HG03175 (cell line): ENCODE measurements around the gene MOCS2.

Source experiments
- ATAC-seq: cut with Tn5 transposase; IDR thresholded peaks from one replicate; pipeline ENCODE4 v1.9.1; 2021; ENCODE audit warnings: mild to moderate bottlenecking, moderate library complexity; ENCODE audit not compliant: unreplicated experiment

Gene MOCS2

DNA sequence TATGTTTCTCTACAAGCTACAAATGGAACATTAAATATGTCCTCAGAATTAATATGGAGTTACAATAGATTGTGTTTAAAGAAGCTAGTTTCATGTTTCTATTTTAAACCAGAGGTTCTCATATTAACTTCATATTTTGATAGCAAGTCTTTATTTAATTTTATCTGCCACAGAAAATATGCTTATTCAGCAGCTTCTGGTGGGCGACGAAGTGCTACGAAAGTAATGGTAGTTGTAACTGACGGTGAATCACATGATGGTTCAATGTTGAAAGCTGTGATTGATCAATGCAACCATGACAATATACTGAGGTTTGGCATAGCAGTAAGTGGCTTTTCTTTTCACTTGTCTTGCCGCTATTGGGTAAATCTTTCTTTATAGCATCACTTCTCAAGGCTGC lies 54.2 kb downstream of the MOCS2 start:
- ATAC-seq, result no peak

DNA sequence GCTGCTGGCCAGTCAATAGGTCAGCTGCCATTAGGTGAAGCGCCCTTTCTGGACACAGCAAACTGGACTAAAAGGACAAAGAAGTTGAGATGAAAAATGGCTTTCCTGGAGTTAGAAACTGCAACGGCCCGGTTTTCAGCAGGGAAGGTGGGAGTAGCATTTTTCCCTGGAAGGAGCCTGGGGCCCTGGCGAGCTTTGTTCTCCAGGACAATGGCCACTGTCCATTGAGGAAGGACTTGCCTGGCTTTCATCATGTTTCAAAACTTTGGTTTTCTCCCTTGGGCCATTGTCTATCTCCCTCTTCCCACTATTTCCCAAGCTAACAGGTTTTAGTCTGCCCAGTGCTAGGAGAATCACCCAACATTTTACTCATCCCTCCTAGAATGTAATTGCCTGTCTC lies 56.2 kb downstream of the MOCS2 start:
- no peak for ATAC-seq

DNA sequence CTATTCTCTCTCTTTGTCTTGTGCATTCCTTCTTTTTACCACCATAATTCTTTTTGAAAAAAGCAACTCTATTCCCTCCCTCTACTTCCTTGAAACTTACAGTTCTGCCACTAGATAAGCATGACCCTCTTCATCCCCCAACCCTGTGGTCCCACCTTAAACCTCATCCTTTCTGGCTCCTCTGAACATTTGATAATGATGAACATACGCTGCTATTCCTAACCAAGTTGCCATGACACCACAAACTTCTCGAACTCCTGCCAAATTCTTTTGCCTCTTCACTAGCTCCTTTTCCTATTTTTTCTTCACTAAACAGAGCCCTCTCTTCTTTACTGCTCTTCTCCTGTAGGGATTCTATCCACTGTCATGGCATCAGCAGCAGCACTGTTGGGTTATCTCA lies 57.1 kb downstream of the MOCS2 start:
- no peak for ATAC-seq

DNA sequence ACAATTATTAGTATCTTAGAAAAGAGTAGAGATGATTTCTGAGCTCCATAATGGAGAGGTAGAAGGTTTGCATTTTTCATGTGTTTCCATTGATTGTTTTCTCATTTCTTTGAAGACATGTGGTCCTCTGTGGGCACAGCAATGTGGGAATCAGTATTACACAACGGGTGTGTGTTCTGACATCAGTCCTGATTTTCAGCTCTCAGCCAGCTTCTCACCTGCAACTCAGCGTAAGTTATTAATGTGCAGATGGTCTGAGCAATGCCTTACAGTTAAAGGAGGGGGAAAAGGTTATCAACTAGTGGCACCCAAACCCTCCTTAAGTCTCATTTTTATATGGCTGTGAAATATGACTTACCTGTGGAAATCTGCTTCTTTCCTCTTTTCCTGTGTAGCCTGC lies 61.3 kb downstream of the MOCS2 start:
- ATAC-seq, result no peak
